H4 (cell line): Measurements from ENCODE around the gene KRT38. TPM values are rescaled to one million over a fixed set of nuclear protein-coding genes. Genes with fewer than 3 reads are reported as not detected.
"Not testable (repeated sequence)": the region's sequence is repeated elsewhere in the genome, so short reads cannot be mapped to it uniquely, and the experiment has no call there.

Experiments
- DNase-seq: peaks from one replicate; pipeline ENCODE4 v3.0.0-alpha.2; 2015; ENCODE audit warnings: low spot score
- total RNA-seq: library from RNA; depleted of rRNA; stranded (reverse); fragments of >200 nt; shearing (Covaris generic); gene quantifications from 2 replicates; pipeline ENCODE4 v1.2.3, GENCODE V29; 2014; rRNA removed

The KRT38 gene
- total RNA-seq, 1 experiment from 2014 or later = not detected

DNA sequence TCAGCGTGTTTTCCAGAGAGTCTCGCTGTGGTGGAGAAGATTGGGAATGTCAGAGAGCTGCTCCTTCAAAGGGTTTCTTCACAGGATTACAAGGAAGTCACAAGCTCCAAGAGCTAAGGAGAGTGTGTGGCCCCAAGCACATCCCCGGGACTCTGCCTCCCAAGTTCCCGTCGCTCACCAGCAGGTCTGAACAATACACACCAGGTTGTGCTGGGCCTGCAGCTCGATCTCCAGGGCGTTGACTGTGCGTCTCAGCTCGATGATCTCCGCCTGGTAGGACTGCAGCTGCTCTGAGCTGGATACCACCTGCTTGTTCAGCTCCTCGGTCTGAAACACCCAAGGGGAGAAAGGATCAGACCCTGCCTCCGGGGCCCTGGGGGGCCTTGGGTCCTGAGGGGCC lies 45.7 kb downstream of the KRT38 start:
- not testable (repeated sequence) for DNase-seq

- DNase-seq = no peak
These were observed 46.4 kb downstream of the KRT38 start for GRCh38 chr17:41394254-41394996.

DNA sequence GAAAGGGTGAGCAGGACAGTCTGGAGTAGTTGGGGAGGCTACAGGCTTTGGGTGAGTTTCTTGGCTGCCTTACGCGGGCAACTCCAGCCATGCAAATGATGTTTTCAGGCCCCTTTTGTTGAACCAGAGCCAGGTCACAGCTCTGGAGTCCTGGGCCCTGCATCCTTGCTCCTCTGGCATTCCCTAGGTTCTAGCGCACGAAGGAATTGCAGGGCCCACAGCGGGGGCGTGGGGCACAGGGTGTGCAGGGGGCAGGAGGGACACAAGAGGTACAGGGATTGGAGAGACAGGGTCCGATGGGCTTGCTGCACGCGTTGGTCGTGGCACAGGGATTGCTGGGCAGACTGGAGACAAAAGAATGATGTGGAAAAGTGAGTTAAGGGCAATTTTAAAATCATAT lies 47.0 kb downstream of the KRT38 start:
- DNase-seq = no peak

DNA sequence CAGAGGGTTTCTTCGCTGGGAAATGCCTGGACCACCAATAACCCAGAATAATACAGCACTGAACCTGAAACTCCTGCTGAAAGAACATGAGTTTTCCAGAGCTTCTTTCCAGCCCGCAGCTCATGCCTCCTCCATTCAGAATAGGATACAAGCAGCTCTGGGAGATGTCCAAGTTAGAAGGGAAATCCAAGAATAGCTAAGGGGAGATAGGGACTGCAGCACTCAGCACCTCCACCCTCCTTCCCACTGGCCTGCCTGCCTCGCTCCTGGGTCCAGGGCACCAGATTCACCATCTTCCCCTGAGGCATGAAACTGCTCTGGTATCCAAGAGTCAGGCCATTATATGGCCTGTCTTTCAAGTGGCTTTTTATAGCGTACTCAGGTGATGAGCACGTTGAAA lies 47.5 kb downstream of the KRT38 start:
- no peak for DNase-seq

GRCh38 chr17:41392278-41392677 lies 48.5 kb downstream of the KRT38 start:
- no peak for DNase-seq

DNA sequence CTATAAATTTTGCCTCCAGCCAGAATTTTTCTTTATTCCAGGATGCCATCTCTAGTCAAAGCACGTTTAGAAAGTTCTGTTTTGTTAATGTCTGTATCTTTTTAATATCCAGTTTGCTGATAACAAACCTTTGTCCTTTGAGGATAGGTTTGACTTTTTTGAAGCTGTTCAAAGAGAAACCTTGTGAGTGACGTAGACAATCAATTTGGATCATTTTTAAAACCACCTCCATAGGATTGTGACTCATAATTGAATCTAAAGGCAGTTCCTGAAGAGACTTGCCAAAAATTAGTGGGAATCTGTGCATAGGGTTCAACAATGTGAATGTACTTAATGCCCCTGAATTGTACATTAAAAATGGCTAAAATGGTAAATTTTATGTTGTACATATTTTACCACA lies 49.2 kb downstream of the KRT38 start:
- DNase-seq = no peak

DNA sequence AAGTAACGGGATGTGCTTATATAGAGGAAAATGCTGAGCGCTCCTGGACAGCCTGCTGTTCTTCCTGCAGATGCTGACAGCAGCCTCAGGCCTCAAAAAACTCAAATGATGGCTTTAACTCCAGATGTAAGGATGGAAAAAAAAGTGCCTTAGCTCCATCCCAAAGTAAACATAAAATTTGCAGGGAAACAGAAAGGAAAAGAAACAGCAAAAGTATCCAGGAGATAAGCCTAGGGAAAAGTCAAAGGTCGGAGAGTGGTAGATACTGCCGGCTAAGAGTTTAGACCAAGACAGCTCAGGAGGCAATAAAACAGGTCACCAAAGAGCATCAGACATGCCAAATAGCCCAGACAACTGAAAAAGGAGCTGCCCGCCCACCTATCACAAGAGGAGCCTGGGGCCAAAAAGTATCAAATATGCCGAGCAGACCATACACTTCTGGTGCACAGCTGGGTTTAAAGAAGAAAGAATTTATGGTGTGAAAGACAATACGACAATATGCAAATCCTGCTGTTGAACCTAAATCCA lies 50.3 kb downstream of the KRT38 start:
- no peak for DNase-seq

- DNase-seq = no peak
These were observed 53.1 kb downstream of the KRT38 start for GRCh38 chr17:41387670-41388069.

DNA sequence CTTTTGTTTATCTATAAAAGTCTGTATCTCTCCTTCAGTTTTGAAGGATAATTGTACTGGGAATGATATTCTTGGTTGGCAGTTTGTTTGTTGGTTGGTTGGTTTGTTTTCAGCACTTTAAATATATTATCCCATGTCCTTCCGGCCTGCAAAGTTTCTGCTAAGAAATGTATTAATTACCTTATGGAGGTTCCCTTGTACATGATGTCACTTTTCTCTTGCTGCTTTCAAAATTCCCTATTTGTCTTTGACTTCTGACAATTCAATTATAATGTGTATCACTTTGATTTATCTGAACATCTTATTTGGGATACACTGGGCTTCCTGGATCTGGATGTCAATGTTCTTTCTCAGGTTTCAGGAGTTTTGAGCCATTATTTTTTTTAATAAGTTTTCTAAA lies 54.6 kb downstream of the KRT38 start:
- DNase-seq = no peak

Other genes with a start within 250 kb of the KRT38 start
- not detected in 2 replicates for gene KRTAP9-2, start 214.3 kb downstream of the KRT38 start, total RNA-seq
- gene KRTAP9-3, start 208.5 kb downstream of the KRT38 start, total RNA-seq = not detected in 2 replicates
- not detected in 2 replicates for gene KRTAP9-8, start 203.0 kb downstream of the KRT38 start, total RNA-seq
- not detected in 2 replicates for gene KRTAP9-4, start 191.3 kb downstream of the KRT38 start, total RNA-seq
- gene KRTAP9-9, start 185.6 kb downstream of the KRT38 start, total RNA-seq = not detected in 2 replicates
- not detected in 2 replicates for gene KRTAP9-6, start 175.6 kb downstream of the KRT38 start, total RNA-seq
- not detected in 2 replicates for gene KRTAP9-7, start 165.3 kb downstream of the KRT38 start, total RNA-seq
- not detected in 2 replicates for gene KRTAP29-1, start 138.1 kb downstream of the KRT38 start, total RNA-seq
- gene KRTAP16-1, start 131.7 kb downstream of the KRT38 start, total RNA-seq = not detected in 2 replicates
- not detected in 2 replicates for gene KRTAP17-1, start 125.3 kb downstream of the KRT38 start, total RNA-seq
- gene KRT33A, start 90.2 kb downstream of the KRT38 start, total RNA-seq = not detected in 2 replicates
- gene KRT33B, start 71.2 kb downstream of the KRT38 start, total RNA-seq = not detected in 2 replicates
- 0.12 and 0.21 TPM in 2 replicates for gene KRT34, start 58.7 kb downstream of the KRT38 start, total RNA-seq
- not detected in 2 replicates for gene KRT31, start 43.4 kb downstream of the KRT38 start, total RNA-seq
- gene KRT37, start 16.4 kb downstream of the KRT38 start, total RNA-seq = not detected in 2 replicates
- not detected in 2 replicates for gene KRT32, start 26.4 kb upstream of the KRT38 start, total RNA-seq
- not detected in 2 replicates for gene KRT35, start 40.2 kb upstream of the KRT38 start, total RNA-seq
- gene KRT36, start 48.9 kb upstream of the KRT38 start, total RNA-seq = not detected in 2 replicates
- not detected in 2 replicates for gene KRT13, start 64.6 kb upstream of the KRT38 start, total RNA-seq
- gene KRT15, start 77.9 kb upstream of the KRT38 start, total RNA-seq = 0.35 and 1.5 TPM in 2 replicates
- gene KRT19, start 87.3 kb upstream of the KRT38 start, total RNA-seq = 0.17 TPM in 1 of 2 replicates, not detected in the other
- gene KRT9, start 131.1 kb upstream of the KRT38 start, total RNA-seq = not detected in 2 replicates
- gene KRT14, start 145.9 kb upstream of the KRT38 start, total RNA-seq = not detected in 2 replicates
- 2.5 and 3.2 TPM in 2 replicates for gene KRT16, start 171.8 kb upstream of the KRT38 start, total RNA-seq
- gene KRT17, start 183.6 kb upstream of the KRT38 start, total RNA-seq = 81.4 and 83.8 TPM in 2 replicates
- gene EIF1, start 247.9 kb upstream of the KRT38 start, total RNA-seq = 86.6 and 90.0 TPM in 2 replicates